ENCODE measurements around the gene DYNLL2. TPM values are rescaled to one million over a fixed set of nuclear protein-coding genes. Genes with fewer than 3 reads are reported as not detected.
A peak's percentile ranks its signal among the peaks of the same experiment; 100 is the strongest.
"Not testable (repeated sequence)": the region's sequence is repeated elsewhere in the genome, so short reads cannot be mapped to it uniquely, and the experiment has no call there.

Gene DYNLL2
- total RNA-seq, 2 experiments from 2014 or later = 19.1 to 19.4 TPM

- Mint-ChIP-seq H3K9me3 (no peaks in the 10 kb centered on the region), H3K4me3 (no peak overlapping the region), H3K27me3 (ENCODE audit: low read depth) (no peaks in the 10 kb centered on the region), H3K4me1 (ENCODE audit: low read depth) (no peaks in the 10 kb centered on the region), H3K27ac (no peak overlapping the region), H3K36me3 (ENCODE audit: low read depth) (no peaks in the 10 kb centered on the region)
- intact Hi-C loops (cut with micrococcal nuclease) = loop anchor here (1.0 to 2.0 kb wide), 7 partner anchors 29 to 262 kb away; partner anchors contain the start of genes MRPS23 and SRSF1
- CTCF ChIA-PET = interaction anchor here (0.6 to 5.3 kb wide), 22 partner anchors 10 to 572 kb away, joined by 3 to 46 read pairs (median 4); partner anchors contain the start of gene MRPS23
- peak; percentile 94 for DNase-seq
These were observed 29.9 kb downstream of the DYNLL2 start for GRCh38 chr17:58112970-58113631.

- H3K36me3 Mint-ChIP-seq (ENCODE audit: low read depth) = no peaks in the 10 kb centered on the region
- DNase-seq = no peak
- H3K9me3 Mint-ChIP-seq = no peaks in the 10 kb centered on the region
- no peak overlapping the region for H3K4me3 Mint-ChIP-seq
- CTCF ChIA-PET = interaction anchor here (0.6 to 5.3 kb wide), 13 partner anchors 11 to 573 kb away, joined by 3 to 46 read pairs (median 4); partner anchors contain the start of gene MRPS23
- H3K27me3 Mint-ChIP-seq (ENCODE audit: low read depth) = no peaks in the 10 kb centered on the region
- intact Hi-C loops (cut with micrococcal nuclease) = loop anchor here (1.0 to 2.0 kb wide), 7 partner anchors 30 to 263 kb away; partner anchors contain the start of genes MRPS23 and SRSF1
- no peaks in the 10 kb centered on the region for H3K4me1 Mint-ChIP-seq (ENCODE audit: low read depth)
- H3K27ac Mint-ChIP-seq = no peak overlapping the region
These were observed 30.7 kb downstream of the DYNLL2 start for GRCh38 chr17:58113947-58114346.

DNA sequence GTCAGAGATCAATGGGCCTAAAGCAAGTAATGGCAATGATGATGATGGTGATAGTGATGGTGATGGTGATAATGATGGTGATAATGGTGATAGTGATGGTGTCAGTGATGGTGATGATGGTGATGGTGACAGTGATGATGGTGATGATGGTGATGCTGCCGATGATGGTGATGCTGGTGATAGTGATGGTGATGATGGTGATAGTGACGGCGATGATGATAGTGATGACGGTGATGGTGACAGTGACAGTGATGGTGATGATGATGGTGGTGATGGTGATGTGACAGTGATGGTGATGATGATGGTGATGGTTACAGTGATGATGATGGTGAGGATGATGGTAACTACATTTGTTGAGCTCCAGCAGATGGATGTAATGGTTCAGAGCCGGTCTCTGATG lies 34.2 kb downstream of the DYNLL2 start:
- H3K4me3 Mint-ChIP-seq = no peak overlapping the region
- intact Hi-C loops (cut with micrococcal nuclease) = no loop called here
- no peaks in the 10 kb centered on the region for H3K9me3 Mint-ChIP-seq
- CTCF ChIA-PET = interaction anchor here (2.2 kb wide), 1 partner anchor 55 kb away, joined by 7 read pairs; no protein-coding TSS in a partner anchor
- no peaks in the 10 kb centered on the region for H3K36me3 Mint-ChIP-seq (ENCODE audit: low read depth)
- H3K4me1 Mint-ChIP-seq (ENCODE audit: low read depth) = peaks cover 3% of the 10 kb centered on the region
- DNase-seq = no peak
- H3K27me3 Mint-ChIP-seq (ENCODE audit: low read depth) = no peaks in the 10 kb centered on the region
- no peak overlapping the region for H3K27ac Mint-ChIP-seq

DNA sequence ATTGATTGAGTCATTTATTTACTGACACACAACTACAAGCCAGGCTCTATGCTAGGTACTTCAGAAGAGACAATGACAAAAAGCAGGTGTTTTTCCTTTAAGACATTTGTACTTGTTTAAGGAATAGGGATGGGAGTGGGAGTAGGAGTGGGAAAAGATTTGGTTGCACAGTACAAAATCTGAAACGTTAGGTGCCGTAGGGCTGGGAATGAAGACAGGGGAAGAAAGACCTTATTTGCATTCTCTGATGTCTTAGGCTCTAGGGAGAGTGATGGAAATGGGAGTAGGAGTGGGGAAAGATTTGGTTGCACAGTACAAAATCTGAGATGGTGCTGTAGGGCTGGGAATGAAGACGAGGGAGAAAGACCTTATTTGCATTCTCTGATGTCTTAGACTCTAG lies 36.3 kb downstream of the DYNLL2 start:
- Mint-ChIP-seq H3K27ac (no peak overlapping the region), H3K4me1 (ENCODE audit: low read depth) (peaks cover 6% of the 10 kb centered on the region), H3K4me3 (no peak overlapping the region), H3K36me3 (ENCODE audit: low read depth) (no peaks in the 10 kb centered on the region), H3K9me3 (no peaks in the 10 kb centered on the region), H3K27me3 (ENCODE audit: low read depth) (no peaks in the 10 kb centered on the region)
- CTCF ChIA-PET = no interaction called here
- intact Hi-C loops (cut with micrococcal nuclease) = no loop called here
- no peak for DNase-seq

DNA sequence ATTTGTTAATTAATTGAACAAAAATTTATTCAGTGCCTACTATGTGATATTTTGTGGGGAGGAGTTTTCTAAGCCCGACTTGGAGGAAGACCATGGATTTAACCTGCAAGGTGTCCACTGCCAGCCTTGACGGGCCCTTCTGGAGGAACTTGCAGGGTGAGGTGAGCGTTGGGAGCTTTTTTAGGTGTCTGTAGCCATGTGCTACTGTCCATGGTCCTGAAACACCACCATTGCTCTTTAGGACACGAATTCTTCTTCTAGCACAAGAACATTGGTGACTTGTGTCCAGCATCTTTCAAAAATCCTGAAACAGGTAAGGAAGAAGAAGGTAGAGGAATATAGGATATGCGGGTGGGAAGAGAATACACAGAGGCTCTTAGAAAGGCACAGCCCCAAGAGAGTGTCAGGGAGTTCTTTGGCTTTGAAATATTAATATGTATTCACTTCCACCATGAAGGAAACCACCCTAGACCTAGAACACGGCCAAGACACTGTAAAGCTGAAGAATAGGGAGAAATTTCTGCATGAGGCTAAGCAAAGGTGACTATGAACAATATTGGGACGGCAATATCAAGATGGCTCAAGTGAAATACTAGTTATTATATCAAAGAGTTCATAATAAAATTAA lies 37.1 kb downstream of the DYNLL2 start:
- Mint-ChIP-seq H3K27me3 (ENCODE audit: low read depth) (no peaks in the 10 kb centered on the region), H3K4me1 (ENCODE audit: low read depth) (peaks cover 6% of the 10 kb centered on the region), H3K4me3 (no peak overlapping the region), H3K9me3 (no peaks in the 10 kb centered on the region), H3K36me3 (ENCODE audit: low read depth) (no peaks in the 10 kb centered on the region), H3K27ac (no peak overlapping the region)
- intact Hi-C loops (cut with micrococcal nuclease) = no loop called here
- peak; percentile 66 for DNase-seq
- CTCF ChIA-PET = no interaction called here

- Mint-ChIP-seq H3K36me3 (ENCODE audit: low read depth) (no peaks in the 10 kb centered on the region), H3K27me3 (ENCODE audit: low read depth) (no peaks in the 10 kb centered on the region), H3K9me3 (no peaks in the 10 kb centered on the region), H3K4me3 (no peak overlapping the region), H3K27ac (no peak overlapping the region), H3K4me1 (ENCODE audit: low read depth) (peaks cover 6% of the 10 kb centered on the region)
- CTCF ChIA-PET = interaction anchor here (0.6 to 2.2 kb wide), 8 partner anchors 44 to 1075 kb away, joined by 3 to 17 read pairs (median 4); no protein-coding TSS in a partner anchor
- intact Hi-C loops (cut with micrococcal nuclease) = loop anchor here (1.0 kb wide), 1 partner anchor 50 kb away; no protein-coding TSS in a partner anchor
- DNase-seq = peak; percentile 40
These were observed 38.7 kb downstream of the DYNLL2 start for GRCh38 chr17:58121925-58122324.

GRCh38 chr17:58127846-58128245 lies 44.6 kb downstream of the DYNLL2 start:
- H3K36me3 Mint-ChIP-seq (ENCODE audit: low read depth) = no peaks in the 10 kb centered on the region
- H3K9me3 Mint-ChIP-seq = peaks cover 2% of the 10 kb centered on the region
- H3K27me3 Mint-ChIP-seq (ENCODE audit: low read depth) = no peaks in the 10 kb centered on the region
- CTCF ChIA-PET = no interaction called here
- H3K4me1 Mint-ChIP-seq (ENCODE audit: low read depth) = no peaks in the 10 kb centered on the region
- intact Hi-C loops (cut with micrococcal nuclease) = no loop called here
- H3K27ac Mint-ChIP-seq = no peak overlapping the region
- no peak for DNase-seq
- no peak overlapping the region for H3K4me3 Mint-ChIP-seq

GRCh38 chr17:58132697-58133096 lies 49.5 kb downstream of the DYNLL2 start:
- H3K9me3 Mint-ChIP-seq; H3K36me3 Mint-ChIP-seq (ENCODE audit: low read depth); H3K27ac Mint-ChIP-seq; H3K4me3 Mint-ChIP-seq; DNase-seq; H3K27me3 Mint-ChIP-seq (ENCODE audit: low read depth); CTCF ChIA-PET; H3K4me1 Mint-ChIP-seq (ENCODE audit: low read depth); intact Hi-C loops (cut with micrococcal nuclease): not testable (repeated sequence)

GRCh38 chr17:58136669-58137279 lies 53.6 kb downstream of the DYNLL2 start:
- H3K4me3 Mint-ChIP-seq = no peak overlapping the region
- no peaks in the 10 kb centered on the region for H3K36me3 Mint-ChIP-seq (ENCODE audit: low read depth)
- DNase-seq = no peak
- peaks cover 7% of the 10 kb centered on the region for H3K9me3 Mint-ChIP-seq
- H3K27me3 Mint-ChIP-seq (ENCODE audit: low read depth) = no peaks in the 10 kb centered on the region
- no peak overlapping the region for H3K27ac Mint-ChIP-seq
- CTCF ChIA-PET = interaction anchor here (1.7 kb wide), 1 partner anchor 63 kb away, joined by 4 read pairs; no protein-coding TSS in a partner anchor
- H3K4me1 Mint-ChIP-seq (ENCODE audit: low read depth) = no peaks in the 10 kb centered on the region
- intact Hi-C loops (cut with micrococcal nuclease) = no loop called here

DNA sequence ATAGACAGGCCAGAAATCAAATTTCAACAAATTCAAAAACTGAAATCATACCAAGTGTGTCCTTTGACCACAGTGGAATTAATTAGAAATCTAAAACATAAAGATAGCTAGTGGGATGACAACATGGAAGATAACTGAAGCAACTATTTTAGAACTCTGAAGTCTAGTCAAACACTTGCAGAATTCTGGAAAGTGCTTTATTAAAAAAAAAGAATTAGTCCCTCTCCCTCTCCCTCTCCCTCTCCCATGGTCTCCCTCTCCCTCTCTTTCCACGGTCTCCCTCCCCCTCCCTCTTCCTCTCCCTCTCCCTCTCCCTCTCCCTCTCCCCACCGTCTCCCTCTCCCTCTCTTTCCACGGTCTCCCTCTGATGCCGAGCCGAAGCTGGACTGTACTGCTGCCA lies 58.3 kb downstream of the DYNLL2 start:
- H3K4me1 Mint-ChIP-seq (ENCODE audit: low read depth) = no peaks in the 10 kb centered on the region
- H3K4me3 Mint-ChIP-seq = no peak overlapping the region
- intact Hi-C loops (cut with micrococcal nuclease) = no loop called here
- CTCF ChIA-PET = interaction anchor here (1.1 to 1.2 kb wide), 2 partner anchors 39 to 59 kb away, joined by 3 to 4 read pairs; no protein-coding TSS in a partner anchor
- H3K36me3 Mint-ChIP-seq (ENCODE audit: low read depth) = peaks cover 10% of the 10 kb centered on the region
- no peak for DNase-seq
- no peak overlapping the region for H3K27ac Mint-ChIP-seq
- no peaks in the 10 kb centered on the region for H3K27me3 Mint-ChIP-seq (ENCODE audit: low read depth)
- H3K9me3 Mint-ChIP-seq = peaks cover 24% of the 10 kb centered on the region

DNA sequence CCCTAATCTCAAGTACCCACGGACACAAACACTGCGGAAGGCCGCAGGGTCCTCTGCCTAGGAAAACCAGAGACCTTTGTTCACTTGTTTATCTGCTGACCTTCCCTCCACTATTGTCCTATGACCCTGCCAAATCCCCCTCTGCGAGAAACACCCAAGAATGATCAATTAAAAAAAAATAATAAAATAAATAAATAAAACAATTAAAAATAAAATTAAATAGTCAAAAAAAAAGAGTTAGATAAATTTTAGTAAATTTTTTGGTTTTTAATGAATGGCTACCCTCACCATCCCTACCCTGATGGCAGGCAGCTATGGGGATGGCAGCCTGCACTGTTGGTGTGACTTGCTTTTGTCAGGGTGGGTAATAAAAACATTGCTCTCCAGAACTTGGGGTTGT lies 60.1 kb downstream of the DYNLL2 start:
- H3K36me3 Mint-ChIP-seq (ENCODE audit: low read depth); H3K4me3 Mint-ChIP-seq; CTCF ChIA-PET; intact Hi-C loops (cut with micrococcal nuclease); H3K27ac Mint-ChIP-seq; H3K4me1 Mint-ChIP-seq (ENCODE audit: low read depth); H3K27me3 Mint-ChIP-seq (ENCODE audit: low read depth); DNase-seq: not testable (repeated sequence)
- peaks cover 28% of the 10 kb centered on the region for H3K9me3 Mint-ChIP-seq

DNA sequence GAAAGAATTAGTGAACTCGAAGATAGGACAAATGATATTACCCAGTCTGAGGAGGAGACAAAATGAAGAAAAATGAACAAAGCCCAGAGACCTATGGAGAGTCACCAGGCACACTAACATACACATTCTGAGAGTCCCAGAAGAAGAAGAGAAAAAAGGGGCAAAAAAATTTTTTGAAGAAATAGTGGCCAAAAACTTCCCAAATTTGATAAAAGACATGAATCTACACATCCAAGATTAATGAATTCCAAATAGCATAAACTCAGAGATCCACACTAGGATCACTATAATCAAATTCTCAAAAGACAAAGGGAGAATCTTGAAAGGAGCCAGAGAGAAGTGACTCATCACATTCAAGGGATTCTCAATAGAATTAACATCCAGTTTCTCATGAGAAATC lies 61.6 kb downstream of the DYNLL2 start:
- CTCF ChIA-PET = interaction anchor here (0.7 kb wide), 1 partner anchor 9 kb away, joined by 3 read pairs; no protein-coding TSS in a partner anchor
- H3K36me3 Mint-ChIP-seq (ENCODE audit: low read depth) = peaks cover 10% of the 10 kb centered on the region
- H3K4me1 Mint-ChIP-seq (ENCODE audit: low read depth) = no peaks in the 10 kb centered on the region
- no peak overlapping the region for H3K4me3 Mint-ChIP-seq
- intact Hi-C loops (cut with micrococcal nuclease) = no loop called here
- no peak for DNase-seq
- no peaks in the 10 kb centered on the region for H3K27me3 Mint-ChIP-seq (ENCODE audit: low read depth)
- H3K9me3 Mint-ChIP-seq = peaks cover 29% of the 10 kb centered on the region
- H3K27ac Mint-ChIP-seq = no peak overlapping the region
